GM12892 (cell line): Measurements from ENCODE around the gene ELF2.

Source experiments
- POLR2A ChIP-seq: IDR thresholded peaks from 2 replicates; pipeline ENCODE4 v1.6.1; 2011; ENCODE audit warnings: low read depth, low read length, control low read depth
- POLR2AphosphoS5 ChIP-seq: IDR thresholded peaks from 2 replicates; pipeline ENCODE4 v1.6.1; 2011; ENCODE audit warnings: low read depth, low read length, control low read depth
- TAF1 ChIP-seq: IDR thresholded peaks from 2 replicates; pipeline ENCODE4 v1.6.1; 2011; ENCODE audit warnings: low read depth, mild to moderate bottlenecking, control low read depth, low read length, borderline replicate concordance

- TF ChIP-seq POLR2A (no peak), TAF1 (no peak), POLR2AphosphoS5 (no peak)
Observed at GRCh38 chr4:139024686-139025085, 152.3 kb downstream of the ELF2 start.
